Measurements from ENCODE around the gene RALGPS1.

Gene RALGPS1

GRCh38 chr9:127135056-127135745 is 220.6 kb downstream of the RALGPS1 start:
- H3K27me3 ChIP-seq (ENCODE audit: insufficient read depth, low read length) = no peaks in the 10 kb centered on the region
- H3K14ac ChIP-seq (ENCODE audit: low read length) = no peak overlapping the region
- H4K12ac ChIP-seq (ENCODE audit: low read depth, low read length) = no peak overlapping the region
- no peak overlapping the region for H3K23ac ChIP-seq (ENCODE audit: low read length)
- no peak overlapping the region for H2BK120ac ChIP-seq (ENCODE audit: insufficient read depth, low read length, poor library complexity)
- H3K36me3 ChIP-seq (ENCODE audit: control insufficient read depth in 1 of 2, insufficient read depth in 2 of 2, low read length in 2 of 2) = no peaks in the 10 kb centered on the region
- no peak overlapping the region for H4K8ac ChIP-seq (ENCODE audit: low read depth, low read length)
- H3K27ac ChIP-seq (ENCODE audit: low read depth, low read length) = no peak overlapping the region
- no peak overlapping the region for H3K9ac ChIP-seq (ENCODE audit: low read length)
- H2AK5ac ChIP-seq (ENCODE audit: low read length) = no peak overlapping the region
- no peaks in the 10 kb centered on the region for H3K79me2 ChIP-seq (ENCODE audit: control insufficient read depth, insufficient read depth, low read length, poor library complexity)
- no peak for DNase-seq
- no peak overlapping the region for H2AFZ ChIP-seq (ENCODE audit: insufficient read depth, low read length, poor library complexity)
- no peak overlapping the region for H2BK12ac ChIP-seq (ENCODE audit: low read length)
- no peak overlapping the region for H3K4ac ChIP-seq (ENCODE audit: low read depth, low read length)
- no peak overlapping the region for H4K91ac ChIP-seq (ENCODE audit: low read depth, low read length)
- no peaks in the 10 kb centered on the region for H3K9me3 ChIP-seq (ENCODE audit: insufficient read depth, low read depth, low read length)
- H3K4me3 ChIP-seq (ENCODE audit: low read depth, low read length) = no peak overlapping the region
- H2BK5ac ChIP-seq (ENCODE audit: low read depth, low read length, poor library complexity) = no peak overlapping the region
- WGBS (ENCODE audit: extremely low coverage, insufficient coverage, insufficient read length) = no CpG with 5 or more reads among the region's 4 CpGs
- no peaks in the 10 kb centered on the region for H3K79me1 ChIP-seq (ENCODE audit: low read length)
- H3K4me1 ChIP-seq (ENCODE audit: control insufficient read depth in 1 of 2, insufficient read depth in 2 of 2, low read length in 2 of 2) = peaks cover 17 to 26% of the 10 kb centered on the region in 2 experiments
- no peak overlapping the region for H3K4me2 ChIP-seq (ENCODE audit: low read length)
- H3K18ac ChIP-seq (ENCODE audit: low read length) = no peak overlapping the region

- Histone ChIP-seq H3K9ac (ENCODE audit: low read length) (no peak overlapping the region), H2AFZ (ENCODE audit: insufficient read depth, low read length, poor library complexity) (no peak overlapping the region), H2BK120ac (ENCODE audit: insufficient read depth, low read length, poor library complexity) (no peak overlapping the region), H3K18ac (ENCODE audit: low read length) (no peak overlapping the region), H2AK5ac (ENCODE audit: low read length) (no peak overlapping the region), H3K4me1 (ENCODE audit: control insufficient read depth in 1 of 2, insufficient read depth in 2 of 2, low read length in 2 of 2) (peaks cover 13 to 19% of the 10 kb centered on the region in 2 experiments), H2BK12ac (ENCODE audit: low read length) (no peak overlapping the region), H3K27me3 (ENCODE audit: insufficient read depth, low read length) (no peaks in the 10 kb centered on the region), H4K91ac (ENCODE audit: low read depth, low read length) (no peak overlapping the region), H3K79me2 (ENCODE audit: control insufficient read depth, insufficient read depth, low read length, poor library complexity) (no peaks in the 10 kb centered on the region), H4K8ac (ENCODE audit: low read depth, low read length) (no peak overlapping the region), H3K4ac (ENCODE audit: low read depth, low read length) (no peak overlapping the region), H2BK5ac (ENCODE audit: low read depth, low read length, poor library complexity) (no peak overlapping the region), H3K79me1 (ENCODE audit: low read length) (no peaks in the 10 kb centered on the region), H3K4me3 (ENCODE audit: low read depth, low read length) (no peak overlapping the region), H3K36me3 (ENCODE audit: control insufficient read depth in 1 of 2, insufficient read depth in 2 of 2, low read length in 2 of 2) (no peaks in the 10 kb centered on the region), H3K27ac (ENCODE audit: low read depth, low read length) (no peak overlapping the region), H3K4me2 (ENCODE audit: low read length) (no peak overlapping the region), H3K14ac (ENCODE audit: low read length) (no peak overlapping the region), H3K9me3 (ENCODE audit: insufficient read depth, low read depth, low read length) (no peaks in the 10 kb centered on the region), H3K23ac (ENCODE audit: low read length) (no peak overlapping the region), H4K12ac (ENCODE audit: low read depth, low read length) (no peak overlapping the region)
- no peak for DNase-seq
- no CpG with 5 or more reads among the region's 8 CpGs for WGBS (ENCODE audit: extremely low coverage, insufficient coverage, insufficient read length)
Observed at GRCh38 chr9:127136081-127136879, 221.7 kb downstream of the RALGPS1 start.

- Histone ChIP-seq H2BK12ac (ENCODE audit: low read length) (no peak overlapping the region), H2BK5ac (ENCODE audit: low read depth, low read length, poor library complexity) (no peak overlapping the region), H3K27ac (ENCODE audit: low read depth, low read length) (no peak overlapping the region), H2BK120ac (ENCODE audit: insufficient read depth, low read length, poor library complexity) (no peak overlapping the region), H2AFZ (ENCODE audit: insufficient read depth, low read length, poor library complexity) (no peak overlapping the region), H3K36me3 (ENCODE audit: control insufficient read depth in 1 of 2, insufficient read depth in 2 of 2, low read length in 2 of 2) (no peaks in the 10 kb centered on the region), H3K4ac (ENCODE audit: low read depth, low read length) (no peak overlapping the region), H4K8ac (ENCODE audit: low read depth, low read length) (no peak overlapping the region), H3K18ac (ENCODE audit: low read length) (no peak overlapping the region), H3K4me1 (ENCODE audit: control insufficient read depth in 1 of 2, insufficient read depth in 2 of 2, low read length in 2 of 2) (peaks cover 7 to 12% of the 10 kb centered on the region in 2 experiments), H3K79me2 (ENCODE audit: control insufficient read depth, insufficient read depth, low read length, poor library complexity) (no peaks in the 10 kb centered on the region), H3K9ac (ENCODE audit: low read length) (no peak overlapping the region), H3K9me3 (ENCODE audit: insufficient read depth, low read depth, low read length) (no peaks in the 10 kb centered on the region), H3K4me3 (ENCODE audit: low read depth, low read length) (no peak overlapping the region), H4K91ac (ENCODE audit: low read depth, low read length) (no peak overlapping the region), H3K14ac (ENCODE audit: low read length) (no peak overlapping the region), H3K27me3 (ENCODE audit: insufficient read depth, low read length) (no peaks in the 10 kb centered on the region), H3K79me1 (ENCODE audit: low read length) (no peaks in the 10 kb centered on the region), H4K12ac (ENCODE audit: low read depth, low read length) (no peak overlapping the region), H2AK5ac (ENCODE audit: low read length) (no peak overlapping the region), H3K23ac (ENCODE audit: low read length) (no peak overlapping the region), H3K4me2 (ENCODE audit: low read length) (no peak overlapping the region)
- no CpG with 5 or more reads among the region's 5 CpGs for WGBS (ENCODE audit: extremely low coverage, insufficient coverage, insufficient read length)
- no peak for DNase-seq
Observed at GRCh38 chr9:127136880-127137639, 222.5 kb downstream of the RALGPS1 start.

- Histone ChIP-seq H3K9me3 (ENCODE audit: insufficient read depth, low read depth, low read length) (no peaks in the 10 kb centered on the region), H3K4ac (ENCODE audit: low read depth, low read length) (no peak overlapping the region), H3K18ac (ENCODE audit: low read length) (no peak overlapping the region), H3K23ac (ENCODE audit: low read length) (no peak overlapping the region), H3K14ac (ENCODE audit: low read length) (no peak overlapping the region), H2BK5ac (ENCODE audit: low read depth, low read length, poor library complexity) (no peak overlapping the region), H2BK12ac (ENCODE audit: low read length) (no peak overlapping the region), H4K12ac (ENCODE audit: low read depth, low read length) (no peak overlapping the region), H4K91ac (ENCODE audit: low read depth, low read length) (no peak overlapping the region), H3K4me2 (ENCODE audit: low read length) (no peak overlapping the region), H2BK120ac (ENCODE audit: insufficient read depth, low read length, poor library complexity) (no peak overlapping the region), H3K4me1 (ENCODE audit: control insufficient read depth in 1 of 2, insufficient read depth in 2 of 2, low read length in 2 of 2) (peaks cover 7 to 12% of the 10 kb centered on the region in 2 experiments), H2AK5ac (ENCODE audit: low read length) (no peak overlapping the region), H3K4me3 (ENCODE audit: low read depth, low read length) (no peak overlapping the region), H4K8ac (ENCODE audit: low read depth, low read length) (no peak overlapping the region), H3K9ac (ENCODE audit: low read length) (no peak overlapping the region), H3K27me3 (ENCODE audit: insufficient read depth, low read length) (no peaks in the 10 kb centered on the region), H3K79me1 (ENCODE audit: low read length) (no peaks in the 10 kb centered on the region), H3K27ac (ENCODE audit: low read depth, low read length) (no peak overlapping the region), H3K36me3 (ENCODE audit: control insufficient read depth in 1 of 2, insufficient read depth in 2 of 2, low read length in 2 of 2) (no peaks in the 10 kb centered on the region), H2AFZ (ENCODE audit: insufficient read depth, low read length, poor library complexity) (no peak overlapping the region), H3K79me2 (ENCODE audit: control insufficient read depth, insufficient read depth, low read length, poor library complexity) (no peaks in the 10 kb centered on the region)
- WGBS (ENCODE audit: extremely low coverage, insufficient coverage, insufficient read length) = no CpG with 5 or more reads among the region's 11 CpGs
- DNase-seq = no peak
Observed at GRCh38 chr9:127137640-127138360, 223.2 kb downstream of the RALGPS1 start.
